Mucosa of rectum (tissue), 2 donors: Measurements from ENCODE around the gene GPR162.

ENCODE experiments used
- H3K27ac ChIP-seq, 2 donors: one replicate each; pipeline ENCODE4 v1.7.0; 2013; ENCODE audit warnings: inconsistent platforms in 2 of 2, low read depth in 2 of 2, low read length in 2 of 2
- H3K27me3 ChIP-seq, 2 donors: one replicate each; pipeline ENCODE4 v1.7.0; 2013; ENCODE audit warnings: low read length in 2 of 2; ENCODE audit not compliant: control insufficient read depth in 2 of 2, insufficient read depth in 2 of 2
- H3K36me3 ChIP-seq, 2 donors: one replicate each; pipeline ENCODE4 v1.7.0; 2013; ENCODE audit warnings: low read length in 2 of 2; ENCODE audit not compliant: control insufficient read depth in 2 of 2, insufficient read depth in 2 of 2
- H3K4me1 ChIP-seq, 2 donors: one replicate each; pipeline ENCODE4 v1.7.0; 2013; ENCODE audit warnings: low read length in 2 of 2, mild to moderate bottlenecking in 1 of 2; ENCODE audit not compliant: control insufficient read depth in 2 of 2, insufficient read depth in 2 of 2
- H3K4me3 ChIP-seq, 2 donors: one replicate each; pipeline ENCODE4 v1.7.0; 2013; ENCODE audit warnings: low read length in 2 of 2
- H3K9ac ChIP-seq, 2 donors: one replicate each; pipeline ENCODE4 v1.7.0; 2013; ENCODE audit warnings: low read length in 2 of 2, low read depth in 1 of 2, mild to moderate bottlenecking in 1 of 2
- H3K9me3 ChIP-seq, 2 donors: one replicate each; pipeline ENCODE4 v1.7.0; 2013; ENCODE audit warnings: low read length in 2 of 2; ENCODE audit not compliant: control insufficient read depth in 2 of 2
- donor health status: healthy.
- donor health status: Normal muscosa, but diverticular disease.

Gene GPR162, protein sequence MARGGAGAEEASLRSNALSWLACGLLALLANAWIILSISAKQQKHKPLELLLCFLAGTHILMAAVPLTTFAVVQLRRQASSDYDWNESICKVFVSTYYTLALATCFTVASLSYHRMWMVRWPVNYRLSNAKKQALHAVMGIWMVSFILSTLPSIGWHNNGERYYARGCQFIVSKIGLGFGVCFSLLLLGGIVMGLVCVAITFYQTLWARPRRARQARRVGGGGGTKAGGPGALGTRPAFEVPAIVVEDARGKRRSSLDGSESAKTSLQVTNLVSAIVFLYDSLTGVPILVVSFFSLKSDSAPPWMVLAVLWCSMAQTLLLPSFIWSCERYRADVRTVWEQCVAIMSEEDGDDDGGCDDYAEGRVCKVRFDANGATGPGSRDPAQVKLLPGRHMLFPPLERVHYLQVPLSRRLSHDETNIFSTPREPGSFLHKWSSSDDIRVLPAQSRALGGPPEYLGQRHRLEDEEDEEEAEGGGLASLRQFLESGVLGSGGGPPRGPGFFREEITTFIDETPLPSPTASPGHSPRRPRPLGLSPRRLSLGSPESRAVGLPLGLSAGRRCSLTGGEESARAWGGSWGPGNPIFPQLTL

DNA sequence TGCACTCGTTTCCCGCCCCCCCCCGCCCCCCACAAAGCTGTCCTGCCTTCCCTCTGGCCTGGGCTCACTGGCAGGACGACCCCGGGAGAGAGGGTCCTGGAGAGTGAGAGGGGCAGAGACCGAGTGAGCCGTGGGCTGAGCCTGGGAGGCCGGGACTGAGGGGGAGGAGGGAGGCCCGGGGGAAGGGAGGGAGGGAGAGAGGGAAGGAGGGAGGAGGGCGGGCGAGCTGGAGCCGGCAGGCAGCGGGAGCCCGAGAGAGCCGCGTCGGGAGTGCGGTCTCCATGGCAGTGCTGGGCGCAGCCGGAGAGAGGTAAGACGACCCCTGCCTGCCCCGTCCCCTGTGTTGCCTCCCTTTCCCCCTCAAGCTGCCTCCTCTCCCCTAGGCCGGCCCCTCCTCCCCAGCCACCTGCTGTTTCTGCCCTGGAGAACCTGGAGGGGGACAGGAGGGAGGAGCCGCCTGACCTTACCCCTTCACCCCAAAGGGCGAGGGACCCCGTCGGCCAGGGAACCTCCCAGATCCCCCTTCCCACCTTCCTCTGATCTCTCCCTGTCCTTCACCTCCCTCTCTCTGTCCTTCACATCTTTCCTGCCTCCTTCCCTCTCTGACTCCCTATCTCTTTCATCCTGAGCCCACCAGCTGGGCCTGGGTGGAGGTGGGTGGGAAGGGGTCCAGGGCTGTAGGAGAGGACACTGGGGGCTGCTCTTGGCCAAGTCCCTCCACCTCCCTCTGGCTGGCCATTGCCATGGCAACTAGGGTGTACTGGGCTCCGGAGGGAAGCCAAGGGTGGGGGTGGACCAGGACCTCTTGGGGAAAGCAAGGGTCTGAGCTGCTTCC is at the start of gene GPR162:
TSS of gene GPR162 (plus strand) at position 231 of the 835 bp plus-strand sequence. CDS start 2,078 bp downstream, outside the sequence.
- peak within 1 kb of the TSS in 1 of 2 donors; percentile 32 for H3K9ac ChIP-seq
- H3K4me1 ChIP-seq = peaks cover 2 to 6% of the 10 kb centered on the region in 2 donors
- H3K27me3 ChIP-seq = peaks cover 23 to 39% of the 10 kb centered on the region in 2 donors
- H3K4me3 ChIP-seq = peak within 1 kb of the TSS; percentile 35 to 50
- peaks cover 0 to 5% of the 10 kb centered on the region in 2 donors for H3K36me3 ChIP-seq
- H3K9me3 ChIP-seq = no peaks in the 10 kb centered on the region
- no peak within 1 kb of the TSS for H3K27ac ChIP-seq

DNA sequence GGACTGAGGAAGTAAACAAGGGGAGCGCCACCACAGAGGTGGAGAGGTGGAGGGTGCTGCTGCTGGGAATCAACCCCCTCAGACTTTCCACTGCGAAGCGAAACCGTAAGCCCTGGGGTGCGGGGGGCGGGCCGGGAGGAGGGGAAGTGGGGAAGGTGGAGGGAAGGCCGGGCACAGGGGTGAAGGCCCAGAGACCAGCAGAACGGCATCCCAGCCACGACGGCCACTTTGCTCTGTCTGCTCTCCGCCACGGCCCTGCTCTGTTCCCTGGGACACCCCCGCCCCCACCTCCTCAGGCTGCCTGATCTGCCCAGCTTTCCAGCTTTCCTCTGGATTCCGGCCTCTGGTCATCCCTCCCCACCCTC is 49.3 kb upstream of the GPR162 start, which contains the start of gene LAG3:
TSS of gene LAG3 (plus strand) at position 190 of the 365 bp plus-strand sequence. CDS start 333 bp downstream, outside the sequence.
- H3K9me3 ChIP-seq = no peaks in the 10 kb centered on the region
- H3K36me3 ChIP-seq = peaks cover 0 to 2% of the 10 kb centered on the region in 2 donors
- H3K4me1 ChIP-seq = peaks cover 26 to 31% of the 10 kb centered on the region in 2 donors
- peak within 1 kb of the TSS; percentile 2 to 53 for H3K4me3 ChIP-seq
- no peak within 1 kb of the TSS for H3K9ac ChIP-seq
- peak within 1 kb of the TSS in 1 of 2 donors; percentile 58 for H3K27ac ChIP-seq
- peaks cover 0 to 2% of the 10 kb centered on the region in 2 donors for H3K27me3 ChIP-seq

DNA sequence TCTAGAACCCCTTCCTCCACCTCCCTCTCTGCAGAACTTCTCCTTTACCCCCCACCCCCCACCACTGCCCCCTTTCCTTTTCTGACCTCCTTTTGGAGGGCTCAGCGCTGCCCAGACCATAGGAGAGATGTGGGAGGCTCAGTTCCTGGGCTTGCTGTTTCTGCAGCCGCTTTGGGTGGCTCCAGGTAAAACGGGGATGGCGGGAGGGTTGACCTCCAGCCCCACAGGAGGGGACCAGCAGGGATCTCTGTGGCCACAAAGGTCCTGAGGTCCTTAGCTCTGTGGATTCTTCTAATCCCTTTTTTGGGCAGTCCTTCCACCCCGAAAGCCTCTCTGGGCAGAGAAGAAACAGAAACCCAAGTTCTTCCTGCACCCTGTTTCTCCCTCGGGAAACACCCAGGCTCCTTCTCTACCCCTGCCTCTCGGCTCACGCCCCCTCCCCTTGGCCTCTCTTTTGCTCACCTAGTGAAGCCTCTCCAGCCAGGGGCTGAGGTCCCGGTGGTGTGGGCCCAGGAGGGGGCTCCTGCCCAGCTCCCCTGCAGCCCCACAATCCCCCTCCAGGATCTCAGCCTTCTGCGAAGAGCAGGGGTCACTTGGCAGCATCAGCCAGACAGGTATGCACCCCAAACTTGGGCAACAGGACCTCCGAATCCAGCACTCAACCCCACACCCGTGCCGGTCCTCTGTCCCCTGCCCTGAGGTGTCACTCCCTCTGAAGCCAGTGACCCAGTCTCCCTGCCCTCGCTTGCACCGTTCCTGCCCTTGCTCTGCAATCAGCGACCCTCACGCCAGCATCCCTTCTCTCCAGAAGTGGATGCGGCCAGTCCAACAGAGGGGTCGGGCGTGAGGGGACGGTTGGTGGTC is 48.7 kb upstream of the GPR162 start:
- Histone ChIP-seq H3K9ac (no peak overlapping the region), H3K27ac (peak overlapping the region in 1 of 2 donors; percentile 58), H3K27me3 (peaks cover 0 to 2% of the 10 kb centered on the region in 2 donors), H3K4me1 (peaks cover 21 to 26% of the 10 kb centered on the region in 2 donors), H3K4me3 (peak overlapping the region; percentile 2 to 53), H3K9me3 (no peaks in the 10 kb centered on the region), H3K36me3 (peaks cover 0 to 2% of the 10 kb centered on the region in 2 donors)

DNA sequence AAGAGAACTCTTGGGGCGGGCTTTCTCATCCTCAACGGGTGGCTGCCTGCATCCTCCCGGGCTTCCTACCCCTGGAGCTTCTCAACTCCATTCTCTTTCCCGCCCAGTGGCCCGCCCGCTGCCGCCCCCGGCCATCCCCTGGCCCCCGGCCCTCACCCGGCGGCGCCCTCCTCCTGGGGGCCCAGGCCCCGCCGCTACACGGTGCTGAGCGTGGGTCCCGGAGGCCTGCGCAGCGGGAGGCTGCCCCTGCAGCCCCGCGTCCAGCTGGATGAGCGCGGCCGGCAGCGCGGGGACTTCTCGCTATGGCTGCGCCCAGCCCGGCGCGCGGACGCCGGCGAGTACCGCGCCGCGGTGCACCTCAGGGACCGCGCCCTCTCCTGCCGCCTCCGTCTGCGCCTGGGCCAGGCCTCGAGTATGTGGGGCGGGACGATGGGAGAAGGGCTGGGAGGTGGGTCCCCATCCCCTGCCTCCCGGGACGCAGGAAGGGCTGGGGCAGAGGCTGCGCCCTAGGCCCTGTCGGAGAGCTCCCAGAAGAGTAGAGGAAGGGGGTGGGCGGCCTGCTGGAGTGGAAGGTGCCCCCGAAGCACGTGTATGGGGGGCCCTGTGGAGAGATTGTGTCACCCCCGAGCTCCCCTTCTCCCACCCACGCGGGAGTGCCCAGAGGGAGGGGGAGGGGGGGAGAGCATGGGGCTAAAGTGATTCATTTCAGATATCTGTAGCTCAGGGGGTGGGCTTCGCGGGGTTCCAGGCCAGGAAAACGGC is 47.9 kb upstream of the GPR162 start:
- Histone ChIP-seq H3K4me1 (peaks cover 18 to 21% of the 10 kb centered on the region in 2 donors), H3K36me3 (peaks cover 0 to 2% of the 10 kb centered on the region in 2 donors), H3K9ac (peak overlapping the region in 1 of 2 donors; percentile 1), H3K9me3 (no peaks in the 10 kb centered on the region), H3K27me3 (peaks cover 0 to 2% of the 10 kb centered on the region in 2 donors), H3K27ac (peak overlapping the region in 1 of 2 donors; percentile 5), H3K4me3 (peak overlapping the region; percentile 2 to 53)

DNA sequence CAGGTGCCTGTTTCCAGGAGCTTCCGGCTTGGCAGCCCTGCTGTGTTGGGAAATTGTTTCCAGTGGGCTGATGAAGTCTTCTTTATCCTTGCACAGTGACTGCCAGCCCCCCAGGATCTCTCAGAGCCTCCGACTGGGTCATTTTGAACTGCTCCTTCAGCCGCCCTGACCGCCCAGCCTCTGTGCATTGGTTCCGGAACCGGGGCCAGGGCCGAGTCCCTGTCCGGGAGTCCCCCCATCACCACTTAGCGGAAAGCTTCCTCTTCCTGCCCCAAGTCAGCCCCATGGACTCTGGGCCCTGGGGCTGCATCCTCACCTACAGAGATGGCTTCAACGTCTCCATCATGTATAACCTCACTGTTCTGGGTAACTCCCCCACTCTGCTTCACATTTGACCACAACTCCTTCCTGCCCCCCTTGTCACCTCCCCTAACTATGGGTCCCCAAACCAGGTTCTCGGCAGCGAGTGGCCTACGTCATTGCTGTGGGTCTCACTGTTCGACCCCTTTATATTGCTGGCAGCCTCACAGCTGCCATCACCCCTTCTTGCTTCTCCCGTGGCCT is 47.0 kb upstream of the GPR162 start:
- H3K9ac ChIP-seq = peak overlapping the region in 1 of 2 donors; percentile 8
- no peaks in the 10 kb centered on the region for H3K9me3 ChIP-seq
- H3K4me1 ChIP-seq = peaks cover 19 to 20% of the 10 kb centered on the region in 2 donors
- peak overlapping the region in 1 of 2 donors; percentile 38 for H3K27ac ChIP-seq
- H3K27me3 ChIP-seq = peaks cover 0 to 2% of the 10 kb centered on the region in 2 donors
- no peak overlapping the region for H3K4me3 ChIP-seq
- H3K36me3 ChIP-seq = peaks cover 0 to 2% of the 10 kb centered on the region in 2 donors

DNA sequence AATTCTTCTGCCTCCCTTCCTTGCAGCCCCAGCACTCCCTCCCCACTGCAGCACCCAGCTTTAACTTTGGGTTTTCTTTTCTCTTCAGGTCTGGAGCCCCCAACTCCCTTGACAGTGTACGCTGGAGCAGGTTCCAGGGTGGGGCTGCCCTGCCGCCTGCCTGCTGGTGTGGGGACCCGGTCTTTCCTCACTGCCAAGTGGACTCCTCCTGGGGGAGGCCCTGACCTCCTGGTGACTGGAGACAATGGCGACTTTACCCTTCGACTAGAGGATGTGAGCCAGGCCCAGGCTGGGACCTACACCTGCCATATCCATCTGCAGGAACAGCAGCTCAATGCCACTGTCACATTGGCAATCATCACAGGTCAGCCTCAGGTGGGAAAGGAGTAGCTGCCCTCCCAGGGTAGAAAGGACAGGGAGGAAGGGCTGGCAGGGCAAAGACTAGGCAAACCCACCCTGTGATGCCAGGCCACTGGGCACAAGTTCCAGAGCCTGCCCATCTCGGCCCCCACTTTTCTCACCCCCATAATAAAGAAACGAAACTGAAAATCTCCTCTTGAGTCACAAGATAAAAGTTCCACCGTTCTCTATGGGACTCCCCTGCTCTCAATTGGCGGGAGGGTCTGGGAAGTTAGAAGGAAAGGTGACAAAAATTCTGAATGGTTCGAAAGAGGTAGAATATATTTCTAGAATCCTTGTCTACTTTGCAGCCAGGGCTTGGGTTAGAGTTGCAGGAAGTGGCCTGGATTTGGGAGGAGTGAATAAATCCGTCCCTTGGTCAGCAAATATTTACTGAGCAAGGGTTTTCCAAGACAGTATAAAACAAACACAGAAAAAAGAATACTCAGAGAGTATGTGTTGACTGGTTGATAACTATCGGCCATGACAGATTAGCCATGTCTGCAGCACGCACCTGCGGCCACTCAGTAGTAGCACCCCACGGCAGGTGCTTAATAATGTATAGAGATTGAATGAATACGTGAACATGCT is 46.1 kb upstream of the GPR162 start:
- peak overlapping the region in 1 of 2 donors; percentile 38 for H3K27ac ChIP-seq

DNA sequence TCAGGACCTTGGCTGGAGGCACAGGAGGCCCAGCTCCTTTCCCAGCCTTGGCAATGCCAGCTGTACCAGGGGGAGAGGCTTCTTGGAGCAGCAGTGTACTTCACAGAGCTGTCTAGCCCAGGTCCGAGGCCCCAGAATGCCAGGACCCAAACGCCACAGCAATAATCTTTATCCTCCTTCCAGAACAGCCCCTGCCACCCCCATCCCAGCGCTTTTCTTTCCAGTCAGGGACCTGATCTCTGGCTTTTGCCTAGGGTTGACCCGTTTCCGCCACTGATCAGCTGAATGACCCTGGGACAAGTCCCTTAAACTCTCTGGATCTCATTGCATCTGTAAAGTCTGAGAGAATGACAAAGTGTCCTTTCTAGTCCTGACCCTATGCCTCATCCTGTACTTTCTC is 44.2 kb upstream of the GPR162 start:
- Histone ChIP-seq H3K4me1 (peaks cover 17 to 19% of the 10 kb centered on the region in 2 donors), H3K36me3 (no peaks in the 10 kb centered on the region), H3K9ac (no peak overlapping the region), H3K27me3 (no peaks in the 10 kb centered on the region), H3K27ac (no peak overlapping the region), H3K9me3 (no peaks in the 10 kb centered on the region), H3K4me3 (no peak overlapping the region)

More for the DNA sequence above, 46.1 kb upstream of the GPR162 start:
- no peak overlapping the region for H3K9ac ChIP-seq
- no peaks in the 10 kb centered on the region for H3K9me3 ChIP-seq
- peaks cover 19 to 21% of the 10 kb centered on the region in 2 donors for H3K4me1 ChIP-seq
- H3K27me3 ChIP-seq = peaks cover 0 to 2% of the 10 kb centered on the region in 2 donors
- no peak overlapping the region for H3K4me3 ChIP-seq
- H3K36me3 ChIP-seq = peaks cover 0 to 2% of the 10 kb centered on the region in 2 donors

DNA sequence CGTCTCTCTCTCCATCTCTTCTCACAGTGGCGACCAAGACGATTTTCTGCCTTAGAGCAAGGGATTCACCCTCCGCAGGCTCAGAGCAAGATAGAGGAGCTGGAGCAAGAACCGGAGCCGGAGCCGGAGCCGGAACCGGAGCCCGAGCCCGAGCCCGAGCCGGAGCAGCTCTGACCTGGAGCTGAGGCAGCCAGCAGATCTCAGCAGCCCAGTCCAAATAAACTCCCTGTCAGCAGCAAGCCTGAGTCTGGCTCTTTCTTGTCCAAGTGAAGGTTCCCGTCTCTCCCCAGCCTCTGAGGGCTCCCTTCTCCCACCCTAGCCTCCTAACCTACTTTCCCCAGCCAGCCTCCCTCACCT is 43.4 kb upstream of the GPR162 start:
- Histone ChIP-seq H3K4me3 (peak overlapping the region; percentile 71), H3K27ac (peak overlapping the region; percentile 17 to 68), H3K27me3 (no peaks in the 10 kb centered on the region), H3K36me3 (no peaks in the 10 kb centered on the region), H3K9ac (peak overlapping the region in 1 of 2 donors; percentile 51), H3K9me3 (no peaks in the 10 kb centered on the region), H3K4me1 (peaks cover 17 to 19% of the 10 kb centered on the region in 2 donors)
